Heart left ventricle (tissue), 16 donors: ENCODE results near the gene LNX1. TPM values are rescaled to one million over a fixed set of nuclear protein-coding genes. Genes with fewer than 3 reads are reported as not detected.

Experiments
- ATAC-seq, 4 donors: fragments of 200-7000 bp; cut with Tn5 transposase; one replicate each; pipeline ENCODE4 v1.9.1; 2020 to 2022; ENCODE audit warnings: moderate library complexity in 4 of 4, mild to moderate bottlenecking in 3 of 4, moderate number of reproducible peaks in 1 of 4
- DNase-seq, 5 donors: peaks; one replicate each; pipeline ENCODE4 v3.0.0-alpha.2; 2020
- H3K27ac ChIP-seq, 12 donors: fragments of 200-600 bp; sonication (generic) in 4 of 12; one replicate each; pipeline versions ENCODE4 v1.5.0 to v1.8.0; 2016 to 2022; ENCODE audit warnings: mild to moderate bottlenecking in 2 of 12
- H3K27me3 ChIP-seq, 9 donors: fragments of 200-600 bp; sonication (generic) in 2 of 9; one replicate each; pipeline versions ENCODE4 v1.5.1 to v1.8.0; 2016 to 2022; ENCODE audit warnings: mild to moderate bottlenecking in 3 of 9
- H3K36me3 ChIP-seq, 9 donors: fragments of 200-600 bp; sonication (generic) in 2 of 9; one replicate each; pipeline versions ENCODE4 v1.5.0 to v1.8.0; 2018 to 2022; ENCODE audit warnings: mild to moderate bottlenecking in 2 of 9
- H3K4me1 ChIP-seq, 12 donors: fragments of 200-600 bp; sonication (generic) in 4 of 12; one replicate each; pipeline versions ENCODE4 v1.5.0 to v1.8.0; 2016 to 2022; ENCODE audit warnings: mild to moderate bottlenecking in 3 of 12
- H3K4me3 ChIP-seq, 12 donors: fragments of 200-600 bp; sonication (generic) in 4 of 12; one replicate each; pipeline versions ENCODE4 v1.5.0 to v1.8.0; 2017 to 2022; ENCODE audit warnings: mild to moderate bottlenecking in 9 of 12, moderate library complexity in 4 of 12
- H3K9me3 ChIP-seq, 12 donors: fragments of 200-600 bp; sonication (generic) in 4 of 12; one replicate each; pipeline versions ENCODE4 v1.5.0 to v1.8.0; 2016 to 2022; ENCODE audit warnings: mild to moderate bottlenecking in 1 of 12
- POLR2A ChIP-seq, 2 donors: fragments of 450-650 bp; IDR thresholded peaks; one replicate each; pipeline ENCODE4 v1.6.1; 2017; ENCODE audit warnings: antibody characterized with exemption in 2 of 2, mild to moderate bottlenecking in 2 of 2, moderate library complexity in 2 of 2
- WGBS, 4 donors: extraction: QIAGEN DNeasy Blood & Tissue Kit in 2 of 4; methylation state at CpG; one replicate each; pipeline versions ENCODE4 v1.1.5 to v1.1.7; 2013 to 2018; 5-methylcytosine and 5-hydroxymethylcytosine counted together
- intact Hi-C, 10 donors: fragments of 100-400 bp; cut with DNase I; formaldehyde crosslinking; loops; one replicate each; pipeline versions ENCODE4 v1.11.1 to v1.14.2; 2022
- polyA plus RNA-seq, 2 donors: library from polyadenylated mRNA; stranded (reverse); fragments of 200-250 nt; gene quantifications; one replicate each; pipeline ENCODE4 v1.2.3, GENCODE V29; 2013
- total RNA-seq, 9 donors: library from RNA; depleted of rRNA in 2 of 9; stranded (reverse); fragments of >200 nt in 2 of 9; fragmentation: NEBNext Ultra II Directional in 3 of 9; extraction: Animal tissue kit (Norgen Biotek cat#: 25700) in 3 of 9; gene quantifications; one replicate each; pipeline versions ENCODE4 v1.1.0 to v1.2.4, GENCODE V29; 2016 to 2023
- TF ChIP-seq, protein P1 (sequence below), 12 donors: fragments of 200-600 bp; sonication (generic) in 4 of 12; IDR thresholded peaks; one replicate each; pipeline versions ENCODE4 v1.5.0 to v1.8.0; 2018 to 2022; ENCODE audit warnings: antibody characterized with exemption in 12 of 12, mild to moderate bottlenecking in 5 of 12
- donor health status: ischemic (EF 13 %, LVEDD 7.1; RV severe dilation, severe dysfunction).
- donor health status: healthy with polysubstance abuse.
- donor health status: DM: no; HTN: yes; CAD: no.
- donor health status: DM: no; HTN: no; CAD: no.
- donor health status: ischemic (EF 25% LVEDD 6.9; RV normal size, moderate dysfunction).
- donor health status: ischemic (EF 25% LVEDD 5.7; RV mildly dilated, moderate dysfunction).
- donor health status: healthy.
- donor health status: DM: yes; HTN: yes; CAD: no.
- donor health status: ischemic (EF 35%, LVEDD 5.7; RV mildly dilated, moderate dysfunction).
- donor health status: nonischemic (EF 11% LVEDD 7.7; RV severe dilation, severe dysfunction).
- donor health status: DM: yes; HTN: yes; CAD: no.
- donor health status: PGD.
- donor health status: ischemic (EF 29% LVEDD 5.4; RV normal size, mild dysfunction).
- donor health status: nonischemic (EF 23%, LVEDD 6.1; RV moderate dilation, normal function).

Gene LNX1
- total and polyA plus RNA-seq, 11 donors = 3.4 to 15.7 (median 6.7) TPM

DNA sequence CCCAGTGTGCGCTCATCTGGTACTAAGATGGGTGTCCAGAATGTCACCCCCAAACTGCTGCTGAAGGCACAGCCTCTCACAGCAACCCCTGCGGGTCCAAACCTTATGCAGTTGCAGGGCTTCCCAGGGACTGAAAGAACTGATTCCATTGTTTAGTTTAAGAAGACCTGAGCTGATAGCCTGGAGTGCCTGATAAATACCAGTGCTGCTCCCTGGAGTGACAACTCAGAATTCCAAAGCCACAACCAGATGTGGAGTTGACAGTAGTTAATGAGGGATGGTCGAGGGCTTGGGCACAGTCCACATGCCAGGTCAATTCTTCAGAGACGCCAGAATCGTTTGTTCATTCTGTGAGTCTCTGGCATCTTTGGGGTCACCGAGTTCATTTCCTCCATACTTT lies 71.2 kb downstream of the LNX1 start:
- WGBS, 4 donors = 53 to 60% (median 58%) methylated on average over 5 to 6 of the region's 6 CpGs
- Histone ChIP-seq H3K9me3 (no peaks in the 10 kb centered on the region), H3K4me3 (no peak overlapping the region), H3K27ac (no peak overlapping the region), H3K4me1 (peaks cover 0 to 4% (median 0%) of the 10 kb centered on the region in 12 donors), H3K27me3 (no peaks in the 10 kb centered on the region), H3K36me3 (no peaks in the 10 kb centered on the region)
- DNase-seq (no peak), ATAC-seq (no peak)
- intact Hi-C loops = no loop called here
- TF ChIP-seq, protein P1, sequence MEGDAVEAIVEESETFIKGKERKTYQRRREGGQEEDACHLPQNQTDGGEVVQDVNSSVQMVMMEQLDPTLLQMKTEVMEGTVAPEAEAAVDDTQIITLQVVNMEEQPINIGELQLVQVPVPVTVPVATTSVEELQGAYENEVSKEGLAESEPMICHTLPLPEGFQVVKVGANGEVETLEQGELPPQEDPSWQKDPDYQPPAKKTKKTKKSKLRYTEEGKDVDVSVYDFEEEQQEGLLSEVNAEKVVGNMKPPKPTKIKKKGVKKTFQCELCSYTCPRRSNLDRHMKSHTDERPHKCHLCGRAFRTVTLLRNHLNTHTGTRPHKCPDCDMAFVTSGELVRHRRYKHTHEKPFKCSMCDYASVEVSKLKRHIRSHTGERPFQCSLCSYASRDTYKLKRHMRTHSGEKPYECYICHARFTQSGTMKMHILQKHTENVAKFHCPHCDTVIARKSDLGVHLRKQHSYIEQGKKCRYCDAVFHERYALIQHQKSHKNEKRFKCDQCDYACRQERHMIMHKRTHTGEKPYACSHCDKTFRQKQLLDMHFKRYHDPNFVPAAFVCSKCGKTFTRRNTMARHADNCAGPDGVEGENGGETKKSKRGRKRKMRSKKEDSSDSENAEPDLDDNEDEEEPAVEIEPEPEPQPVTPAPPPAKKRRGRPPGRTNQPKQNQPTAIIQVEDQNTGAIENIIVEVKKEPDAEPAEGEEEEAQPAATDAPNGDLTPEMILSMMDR (IDR thresholded peaks at IDR 0.05) = no peak
- no peak for TF ChIP-seq POLR2A (IDR thresholded peaks at IDR 0.05)

DNA sequence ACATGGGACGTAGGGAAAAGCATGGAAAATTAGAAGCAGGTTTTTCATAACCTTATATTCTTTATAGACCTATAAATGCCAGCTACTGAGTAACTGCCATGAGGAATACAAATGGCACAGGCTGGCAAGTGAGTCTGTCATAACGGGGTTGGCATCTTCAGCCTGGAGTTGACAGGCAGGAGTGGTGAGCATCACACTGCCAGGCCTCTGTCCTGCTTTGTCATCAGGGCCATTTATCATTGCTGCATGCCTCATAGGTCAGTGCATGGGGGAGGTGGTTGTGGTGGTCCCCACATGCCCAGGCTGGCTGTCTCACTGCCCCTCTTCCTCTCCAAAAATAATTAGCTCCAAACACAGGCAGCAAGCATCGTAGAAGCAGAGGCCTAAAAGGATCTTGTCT lies 72.5 kb downstream of the LNX1 start:
- no peak for DNase-seq
- TF ChIP-seq, protein P1 (IDR thresholded peaks at IDR 0.05) = no peak
- no peak for TF ChIP-seq POLR2A (IDR thresholded peaks at IDR 0.05)
- no peaks in the 10 kb centered on the region for H3K36me3 ChIP-seq
- H3K27me3 ChIP-seq = no peaks in the 10 kb centered on the region
- intact Hi-C loops = no loop called here
- WGBS, 4 donors = 76 to 90% (median 80%) methylated on average over 3 of the region's 3 CpGs
- peaks cover 0 to 4% (median 0%) of the 10 kb centered on the region in 12 donors for H3K4me1 ChIP-seq
- no peak overlapping the region for H3K27ac ChIP-seq
- ATAC-seq = peak in 2 of 4 donors; percentile 62 to 64
- H3K9me3 ChIP-seq = no peaks in the 10 kb centered on the region
- no peak overlapping the region for H3K4me3 ChIP-seq

DNA sequence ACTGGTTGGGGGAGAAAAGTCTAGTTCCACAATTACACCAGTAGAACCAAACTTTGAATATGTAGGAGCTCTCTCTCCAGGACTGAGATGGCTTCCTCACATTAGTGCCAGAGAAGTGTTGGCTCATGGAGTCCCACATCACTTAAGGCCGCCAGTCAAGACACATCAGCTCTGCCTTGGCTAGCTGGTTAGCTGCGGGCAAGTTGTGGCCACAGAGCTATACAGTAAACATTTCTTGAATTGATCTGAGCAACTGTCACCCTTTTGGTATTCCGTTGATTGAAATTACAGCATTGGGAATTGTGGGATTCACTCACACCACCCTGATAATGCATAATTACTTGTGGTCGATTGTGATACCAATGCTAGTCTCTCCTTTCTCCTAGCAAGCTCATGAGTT lies 76.2 kb downstream of the LNX1 start:
- Histone ChIP-seq H3K27me3 (no peaks in the 10 kb centered on the region), H3K4me3 (no peak overlapping the region), H3K4me1 (peaks cover 0 to 12% (median 8%) of the 10 kb centered on the region in 12 donors), H3K27ac (no peak overlapping the region), H3K9me3 (no peaks in the 10 kb centered on the region), H3K36me3 (no peaks in the 10 kb centered on the region)
- DNase-seq = no peak
- TF ChIP-seq POLR2A (IDR thresholded peaks at IDR 0.05) = no peak
- TF ChIP-seq, protein P1 (IDR thresholded peaks at IDR 0.05) = no peak
- 90 to 97% (median 96%) methylated on average over 4 of the region's 4 CpGs for WGBS, 4 donors
- ATAC-seq = no peak
- intact Hi-C loops = no loop called here

DNA sequence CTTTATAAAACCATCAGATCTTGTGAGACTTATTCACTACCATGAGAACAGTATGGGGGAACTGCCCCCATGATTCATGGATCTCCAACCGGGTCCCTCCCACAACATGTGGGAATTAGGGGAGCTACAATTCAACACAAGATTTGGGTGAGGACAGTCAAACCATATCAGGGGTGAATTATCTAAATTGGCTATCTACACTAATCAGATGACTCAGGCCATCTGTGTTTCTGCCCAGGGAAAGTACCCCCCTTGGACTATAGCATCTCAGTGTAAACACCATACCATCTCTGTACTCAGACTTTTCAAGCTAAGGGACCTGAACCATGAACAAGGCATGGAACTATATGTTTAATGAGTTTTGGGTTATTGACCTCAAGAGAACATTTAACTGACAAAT lies 76.8 kb downstream of the LNX1 start:
- WGBS, 4 donors = 0% methylated on average over 1 of the region's 1 CpG
- no peak for ATAC-seq

More for the DNA sequence above, 76.8 kb downstream of the LNX1 start:
- H3K36me3 ChIP-seq = no peaks in the 10 kb centered on the region
- no peaks in the 10 kb centered on the region for H3K27me3 ChIP-seq
- intact Hi-C loops = no loop called here
- H3K4me3 ChIP-seq = no peak overlapping the region
- no peak for DNase-seq
- H3K27ac ChIP-seq = no peak overlapping the region
- peaks cover 0 to 12% (median 8%) of the 10 kb centered on the region in 12 donors for H3K4me1 ChIP-seq
- no peak for TF ChIP-seq POLR2A (IDR thresholded peaks at IDR 0.05)
- TF ChIP-seq, protein P1 (IDR thresholded peaks at IDR 0.05) = no peak
- no peaks in the 10 kb centered on the region for H3K9me3 ChIP-seq
